Femur (tissue), 1 donor: ENCODE results near the gene CYP24A1.

Source experiments
- DNase-seq: peaks from one replicate; pipeline ENCODE4 v3.0.0-alpha.2; 2017

Gene CYP24A1

DNA sequence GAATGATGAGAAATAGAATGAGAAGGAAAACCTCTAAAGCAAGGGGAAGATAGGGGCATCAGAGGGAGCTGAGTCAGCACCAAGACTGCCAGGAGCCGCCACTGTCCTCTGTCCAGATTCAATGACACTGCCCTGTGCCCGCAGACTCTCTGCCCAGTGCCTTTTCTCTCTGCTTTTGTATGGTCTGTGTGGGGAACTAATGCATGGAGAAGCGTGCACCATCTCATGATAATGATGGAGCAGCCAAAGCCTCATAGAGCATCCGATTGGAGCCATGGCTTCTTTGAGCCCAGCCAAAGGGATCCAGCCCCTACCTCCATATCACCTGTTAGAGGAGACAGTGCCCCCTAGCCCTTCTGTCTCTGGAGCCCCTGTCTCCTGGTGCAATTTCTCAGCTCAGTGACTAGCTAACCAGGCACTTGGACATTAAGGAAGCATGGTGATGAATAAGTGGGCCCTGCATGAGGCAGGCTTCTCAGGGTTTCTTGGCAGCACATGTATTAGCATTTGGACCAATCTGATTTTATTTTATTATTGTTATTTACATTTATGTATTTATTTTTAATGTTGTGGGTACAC is 27.6 kb upstream of the CYP24A1 start:
- no peak for DNase-seq

DNA sequence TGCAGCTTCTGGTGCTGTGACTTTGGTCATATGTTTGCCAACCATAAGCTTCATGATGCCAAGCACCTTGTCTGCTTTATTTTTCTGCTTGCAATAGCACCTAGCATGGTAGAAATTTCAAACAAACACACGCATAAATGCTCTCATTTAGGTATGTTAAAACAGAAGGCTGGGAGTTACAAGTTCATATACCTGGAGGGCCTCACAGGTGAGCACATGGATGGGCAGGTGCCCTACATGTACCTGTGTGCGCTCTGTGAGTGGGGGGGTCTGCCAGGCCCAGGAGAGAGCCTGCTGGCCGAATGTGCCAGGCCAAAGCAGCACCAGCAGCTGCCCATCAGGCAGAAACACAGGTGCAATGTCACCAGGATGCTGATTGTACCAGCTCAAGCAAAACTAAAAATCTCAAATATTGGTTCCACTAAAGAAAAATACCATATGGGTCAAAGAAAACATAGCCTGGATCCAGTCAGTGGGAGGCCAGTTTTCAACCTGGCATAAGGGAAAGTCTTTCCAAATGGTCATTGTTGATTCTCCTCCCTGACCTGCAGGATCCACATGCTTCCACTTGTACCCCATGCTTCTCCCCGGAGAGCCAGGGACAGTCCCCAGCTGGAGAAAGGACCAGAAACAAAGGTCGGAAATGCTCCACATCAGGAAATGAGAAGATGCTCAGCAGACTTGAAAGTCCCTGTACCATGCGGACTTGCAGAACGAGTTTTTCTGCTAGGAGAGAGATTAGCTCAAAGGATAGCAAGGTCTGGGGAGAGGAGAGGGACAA is 26.9 kb upstream of the CYP24A1 start:
- DNase-seq, result no peak

DNA sequence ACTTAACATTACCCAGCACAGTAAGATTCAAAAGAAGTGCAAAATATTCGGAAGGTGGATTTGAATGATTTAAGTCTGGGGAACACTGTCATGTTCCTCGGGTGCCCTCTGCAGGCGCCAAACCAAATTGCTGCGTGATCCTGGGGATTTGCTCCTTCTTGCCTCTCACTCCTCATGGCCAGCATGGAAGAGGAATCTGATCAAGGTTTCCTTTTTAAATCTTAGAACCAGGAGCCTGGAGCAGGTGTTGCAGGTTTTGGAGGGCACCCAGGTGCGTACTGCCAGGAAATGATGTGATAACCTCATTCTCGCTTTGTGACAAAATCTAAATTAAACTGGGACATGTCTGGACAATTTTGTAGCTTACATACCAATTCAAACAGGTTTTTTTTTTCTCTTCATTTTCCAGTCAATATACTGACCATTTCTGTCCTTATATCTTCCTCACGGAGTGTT is 26.0 kb upstream of the CYP24A1 start:
- peak; percentile 83 for DNase-seq

- no peak for DNase-seq
Measured at GRCh38 chr20:54199283-54199682, 25.5 kb upstream of the CYP24A1 start.

GRCh38 chr20:54197621-54198604 is 24.1 kb upstream of the CYP24A1 start:
- DNase-seq, result no peak

GRCh38 chr20:54195483-54196472 is 22.0 kb upstream of the CYP24A1 start:
- DNase-seq, result no peak

GRCh38 chr20:54194724-54195438 is 21.1 kb upstream of the CYP24A1 start:
- DNase-seq, result no peak

DNA sequence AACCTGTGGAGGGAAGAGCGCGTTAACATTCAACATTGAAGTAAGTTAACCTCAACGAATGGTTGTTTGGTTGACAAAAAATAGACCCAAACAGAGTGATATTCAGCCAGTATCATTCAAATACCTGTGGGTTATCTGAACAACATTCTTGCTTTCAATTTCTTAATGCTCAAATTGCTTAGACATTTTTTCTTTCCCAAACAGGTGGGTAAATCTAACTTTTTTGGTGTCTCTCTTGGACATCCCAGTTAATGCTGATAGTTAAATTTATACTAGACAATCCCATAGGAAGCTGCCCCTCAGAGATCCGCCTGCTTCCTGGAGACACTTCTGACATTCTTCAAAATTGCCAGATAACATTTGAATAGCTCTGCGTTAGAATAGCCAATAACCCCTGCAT is 20.0 kb upstream of the CYP24A1 start:
- no peak for DNase-seq

DNA sequence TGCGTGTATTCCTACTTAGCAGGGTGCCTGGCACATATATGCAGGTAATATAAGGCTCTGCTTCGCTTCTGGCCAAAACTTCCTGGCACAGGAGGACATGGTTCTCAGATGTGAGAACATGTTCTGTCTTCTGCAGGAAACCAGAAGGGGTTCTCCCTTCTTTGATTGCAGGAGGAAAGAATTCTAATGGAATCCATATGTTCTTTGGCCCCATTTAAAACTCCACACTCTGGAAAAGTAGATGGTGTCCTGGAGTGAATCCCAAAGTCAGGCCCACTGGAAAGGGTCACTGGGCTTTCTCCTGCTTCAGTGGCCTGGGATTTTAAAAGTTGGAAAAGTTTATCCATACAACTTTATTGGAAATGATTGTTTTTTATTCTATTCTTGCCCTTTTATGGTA is 16.4 kb upstream of the CYP24A1 start:
- DNase-seq, result no peak

DNA sequence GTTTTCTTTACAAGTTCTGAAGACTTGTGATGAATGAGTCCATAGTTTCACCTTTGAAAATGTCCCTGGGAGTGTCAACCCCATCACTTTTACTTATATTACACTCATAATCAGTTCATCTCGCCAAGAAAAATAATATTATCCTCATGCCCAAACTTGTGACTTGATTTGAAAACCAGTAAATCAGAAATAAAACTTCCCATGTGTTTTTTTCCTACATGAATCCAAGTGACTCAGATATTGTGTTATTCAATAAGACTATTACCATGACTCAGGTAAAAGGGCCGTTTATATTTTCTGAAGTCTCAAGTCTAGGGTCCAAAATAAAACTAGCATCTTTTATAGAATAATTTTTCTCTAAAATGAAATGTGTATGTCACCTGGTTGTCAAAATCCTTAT is 15.8 kb upstream of the CYP24A1 start:
- no peak for DNase-seq

- DNase-seq, result no peak
Measured at GRCh38 chr20:54188132-54188849, 14.5 kb upstream of the CYP24A1 start.

DNA sequence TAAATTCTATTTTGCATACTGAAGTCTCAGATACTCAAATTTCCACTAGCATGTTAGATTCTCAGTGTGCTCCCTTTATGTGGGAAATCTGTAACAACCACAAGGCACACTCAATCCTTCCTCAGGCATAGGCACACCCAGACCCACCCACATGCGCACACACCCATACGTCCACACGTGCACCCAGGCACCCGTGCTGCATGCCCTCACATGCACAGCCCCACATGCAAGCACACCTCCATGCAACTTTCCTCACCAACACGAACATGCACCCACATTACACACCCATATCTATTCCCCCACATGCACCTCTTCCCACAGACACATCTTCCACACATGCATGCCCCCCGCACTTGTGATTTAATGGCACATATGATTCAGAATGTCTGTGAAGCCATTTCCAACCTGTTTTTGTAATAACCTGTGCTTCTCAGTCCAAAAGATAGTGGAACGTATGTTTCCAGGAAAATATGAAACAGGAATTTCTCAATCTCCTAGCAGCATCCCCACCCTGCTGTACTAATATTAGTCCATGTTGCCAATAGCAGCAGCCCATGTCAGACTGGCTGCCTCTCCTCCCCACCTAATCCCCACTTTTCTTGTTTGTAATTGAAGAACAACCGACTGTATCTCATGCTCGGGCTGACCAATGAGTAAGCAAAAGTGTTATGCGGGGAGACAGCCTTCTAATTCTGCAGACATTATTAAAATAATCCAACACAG is 11.3 kb upstream of the CYP24A1 start:
- DNase-seq, result no peak

DNA sequence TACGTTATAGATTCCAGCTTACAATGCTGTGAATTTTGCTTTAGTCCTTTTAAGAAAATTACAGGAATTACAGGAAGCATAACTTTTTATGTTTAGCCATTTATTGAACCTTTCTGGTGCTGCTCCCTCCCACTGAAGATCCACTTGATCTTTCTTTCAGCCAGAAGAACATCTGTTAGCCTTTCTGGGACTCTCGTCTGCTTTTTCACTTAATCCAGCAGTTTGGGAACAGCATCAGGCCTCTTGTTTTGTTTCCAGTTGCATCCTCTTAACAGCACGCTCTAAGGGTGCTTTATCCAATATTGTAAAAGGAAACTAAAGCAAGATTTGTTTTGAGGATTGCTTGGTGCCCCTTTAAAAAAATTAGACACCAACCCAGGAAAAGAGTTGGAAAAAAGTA is 10.3 kb upstream of the CYP24A1 start:
- DNase-seq, result no peak

DNA sequence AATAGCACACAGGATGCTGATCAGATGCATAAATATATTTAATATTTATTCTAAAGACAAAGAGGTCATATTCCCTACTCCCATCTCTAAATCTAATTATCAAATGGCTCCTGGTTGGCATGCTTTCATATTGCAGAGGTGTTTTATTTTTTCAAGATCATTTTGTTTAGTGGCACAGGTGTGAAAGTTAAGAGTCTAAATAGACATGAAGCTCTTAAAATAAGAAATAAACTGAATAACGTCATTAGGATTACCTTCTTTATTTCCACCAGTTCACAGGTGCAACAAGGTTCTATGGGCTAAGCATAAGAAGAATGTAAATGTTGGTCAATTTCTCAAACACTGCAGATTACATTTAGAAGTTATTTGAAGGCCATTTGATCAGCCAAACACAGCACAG is 7.1 kb upstream of the CYP24A1 start:
- DNase-seq, result no peak

GRCh38 chr20:54179946-54180345 is 6.2 kb upstream of the CYP24A1 start:
- no peak for DNase-seq

- no peak for DNase-seq
Measured at GRCh38 chr20:54178256-54178655, 4.5 kb upstream of the CYP24A1 start.

- DNase-seq, result no peak
Measured at GRCh38 chr20:54177378-54177777, 3.6 kb upstream of the CYP24A1 start.

- no peak for DNase-seq
Measured at GRCh38 chr20:54176610-54177009, 2.8 kb upstream of the CYP24A1 start.

GRCh38 chr20:54174457-54175175 is 830 bp upstream of the CYP24A1 start:
- no peak for DNase-seq
